OCI-LY7 (cell line): ENCODE results near the gene GFY. TPM values are rescaled to one million over a fixed set of nuclear protein-coding genes. Genes with fewer than 3 reads are reported as not detected.
A peak's percentile ranks its signal among the peaks of the same experiment; 100 is the strongest.

Source experiments
- BruUV-seq: library from RNA; stranded (reverse); fragments of 400-500 nt; replicated peaks from 2 replicates; lab custom pipeline; 2021; lab: Mats Ljungman, UMichigan
- CTCF ChIA-PET: fragments of 300-600 bp; sonication (Branson Sonifier 250); formaldehyde crosslinking; loops from one replicate; lab custom pipeline; 2022; ENCODE audit warnings: antibody characterized with exemption; ENCODE audit not compliant: unreplicated experiment; lab: Charles Lee
- POLR2A ChIA-PET: fragments of 300-600 bp; sonication (Branson Sonifier 250); formaldehyde crosslinking; loops from one replicate; lab custom pipeline; 2022; ENCODE audit warnings: antibody characterized with exemption; lab: Charles Lee
- DNase-seq: peaks from one replicate; pipeline ENCODE4 v3.0.0-alpha.2; 2015; ENCODE audit warnings: low spot score
- H2AFZ ChIP-seq: fragments of 200-600 bp; sonication (generic), shearing (Covaris generic); 2 replicates; pipeline ENCODE4 v1.6.1; 2014; ENCODE audit warnings: mild to moderate bottlenecking, antibody characterized with exemption, low read length, moderate library complexity
- H3K27ac ChIP-seq: fragments of 200-600 bp; sonication (generic); 2 replicates; pipeline ENCODE4 v1.5.1; 2014; ENCODE audit warnings: mixed run types, low read depth, mild to moderate bottlenecking, moderate library complexity, low read length, inconsistent platforms; ENCODE audit not compliant: poor library complexity, severe bottlenecking
- H3K36me3 ChIP-seq: fragments of 200-600 bp; sonication (generic); 2 replicates; pipeline ENCODE4 v1.6.1; 2014; ENCODE audit warnings: mild to moderate bottlenecking, antibody characterized with exemption, low read length, moderate library complexity, mixed read lengths; ENCODE audit not compliant: insufficient read depth
- H3K4me1 ChIP-seq: fragments of 200-600 bp; sonication (generic); 2 replicates; pipeline ENCODE4 v1.5.1; 2014; ENCODE audit warnings: mild to moderate bottlenecking, low read length; ENCODE audit not compliant: insufficient read depth, poor library complexity, severe bottlenecking
- H3K4me2 ChIP-seq: fragments of 200-600 bp; sonication (generic); 2 replicates; pipeline ENCODE4 v1.6.1; 2014; ENCODE audit warnings: mild to moderate bottlenecking, low read length
- H3K4me3 ChIP-seq: fragments of 200-600 bp; sonication (generic); 2 replicates; pipeline ENCODE4 v1.5.1; 2014; ENCODE audit warnings: mild to moderate bottlenecking, low read depth, low read length; ENCODE audit not compliant: poor library complexity, severe bottlenecking
- H3K79me2 ChIP-seq: fragments of 200-600 bp; sonication (generic); 2 replicates; pipeline ENCODE4 v1.6.1; 2016; ENCODE audit warnings: low read depth, mild to moderate bottlenecking, low read length, moderate library complexity, mixed read lengths; ENCODE audit not compliant: insufficient read depth
- H3K9me2 ChIP-seq: fragments of 200-600 bp; sonication (generic); 2 replicates; pipeline ENCODE4 v1.6.1; 2016; ENCODE audit warnings: mild to moderate bottlenecking, low read length, mixed read lengths; ENCODE audit not compliant: insufficient read depth
- H3K9me3 ChIP-seq: fragments of 200-600 bp; sonication (generic); 2 replicates; pipeline ENCODE4 v1.6.1; 2014; ENCODE audit warnings: mild to moderate bottlenecking, mixed run types, low read length, mixed read lengths
- H4K20me1 ChIP-seq: fragments of 200-600 bp; sonication (generic); 2 replicates; pipeline ENCODE4 v1.6.1; 2014; ENCODE audit warnings: mild to moderate bottlenecking, antibody characterized with exemption, low read length, moderate library complexity, mixed read lengths; ENCODE audit not compliant: insufficient read depth
- EZH2phosphoT487 ChIP-seq: fragments of 200-600 bp; sonication (generic); IDR thresholded peaks from 2 replicates; pipeline ENCODE4 v1.6.1; 2018; ENCODE audit warnings: low read depth, borderline replicate concordance, mild to moderate bottlenecking, mixed run types, antibody characterized with exemption, low read length, moderate library complexity, mixed read lengths
- intact Hi-C: fragments of 100-400 bp; cut with micrococcal nuclease; formaldehyde crosslinking; loops from one replicate; pipeline ENCODE4 v1.10.0; 2022; ENCODE audit not compliant: unreplicated experiment
- total RNA-seq, 2 experiments: library from RNA; depleted of rRNA in 1 of 2; stranded (reverse); fragments of >200 nt in 1 of 2; shearing (Covaris generic) in 1 of 2; gene quantifications; 2 replicates each; pipeline ENCODE4 v1.2.3, GENCODE V29; 2014 to 2022
- TF ChIP-seq, protein P1 (sequence below): fragments of 200-600 bp; sonication (generic); conservative IDR thresholded peaks from 2 replicates; pipeline ENCODE4 v1.5.1; 2014; ENCODE audit warnings: mild to moderate bottlenecking, antibody characterized with exemption, low read length, moderate library complexity, mixed read lengths

Gene GFY
- total RNA-seq, 2 experiments from 2014 or later = not detected

DNA sequence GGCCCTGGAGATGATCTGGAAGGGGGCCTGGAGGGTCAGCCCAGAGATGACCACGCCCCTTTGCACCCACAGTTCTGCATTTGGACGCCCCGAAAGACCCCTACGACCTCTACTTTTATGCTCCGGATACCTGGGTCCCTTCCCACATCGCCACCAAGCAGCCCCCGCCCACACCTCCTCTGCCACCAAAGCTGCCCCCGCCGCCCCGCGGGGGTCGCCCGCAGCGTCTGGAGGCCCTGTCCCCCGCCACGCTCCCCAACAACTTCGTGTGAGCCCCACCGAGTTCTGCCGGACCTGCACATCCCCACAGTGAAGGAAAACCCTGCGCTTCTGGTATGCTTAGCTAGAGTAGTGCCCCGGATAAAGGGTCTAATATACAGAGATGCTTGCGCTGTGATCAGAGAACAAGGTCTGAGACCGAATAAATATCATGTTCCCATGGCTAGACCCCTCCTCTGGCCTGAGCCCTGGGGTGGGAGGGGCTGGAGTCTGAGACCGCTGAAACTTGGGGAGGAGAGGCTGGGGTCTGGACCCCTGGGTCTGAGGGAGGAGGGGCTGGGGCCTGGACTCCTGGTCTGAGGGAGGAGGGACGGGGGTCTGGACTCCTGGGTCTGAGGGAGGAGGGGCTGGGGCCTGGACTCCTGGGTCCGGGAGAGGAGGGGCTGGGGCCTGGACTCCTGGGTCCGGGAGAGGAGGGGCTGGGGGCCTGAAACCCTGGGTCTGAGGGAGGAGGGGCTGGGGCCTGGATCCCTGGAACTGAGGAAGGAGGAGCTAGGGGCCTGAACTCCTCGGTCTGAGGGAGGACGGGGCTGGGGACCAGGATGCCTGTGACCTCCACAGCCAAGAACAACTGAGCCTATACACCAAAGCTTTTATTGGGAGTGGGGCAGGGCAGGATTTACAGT, 3.6 kb downstream of the GFY start:
- Histone ChIP-seq H3K9me3 (no peaks in the 10 kb centered on the region), H3K36me3 (no peaks in the 10 kb centered on the region), H3K27ac (no peak overlapping the region), H3K4me1 (peaks cover 58% of the 10 kb centered on the region), H3K79me2 (no peaks in the 10 kb centered on the region), H3K4me2 (no peak overlapping the region), H3K4me3 (no peak overlapping the region), H2AFZ (no peak overlapping the region), H4K20me1 (no peaks in the 10 kb centered on the region), H3K9me2 (no peaks in the 10 kb centered on the region)
- intact Hi-C loops = no loop called here
- ChIA-PET CTCF (interaction anchor here (0.6 kb wide), 1 partner anchor 11 kb away, joined by 3 read pairs; no protein-coding TSS in a partner anchor), POLR2A (interaction anchor here (0.8 to 1.9 kb wide), 2 partner anchors 17 to 36 kb away, joined by 5 to 10 read pairs; no protein-coding TSS in a partner anchor)
- TF ChIP-seq, protein P1, sequence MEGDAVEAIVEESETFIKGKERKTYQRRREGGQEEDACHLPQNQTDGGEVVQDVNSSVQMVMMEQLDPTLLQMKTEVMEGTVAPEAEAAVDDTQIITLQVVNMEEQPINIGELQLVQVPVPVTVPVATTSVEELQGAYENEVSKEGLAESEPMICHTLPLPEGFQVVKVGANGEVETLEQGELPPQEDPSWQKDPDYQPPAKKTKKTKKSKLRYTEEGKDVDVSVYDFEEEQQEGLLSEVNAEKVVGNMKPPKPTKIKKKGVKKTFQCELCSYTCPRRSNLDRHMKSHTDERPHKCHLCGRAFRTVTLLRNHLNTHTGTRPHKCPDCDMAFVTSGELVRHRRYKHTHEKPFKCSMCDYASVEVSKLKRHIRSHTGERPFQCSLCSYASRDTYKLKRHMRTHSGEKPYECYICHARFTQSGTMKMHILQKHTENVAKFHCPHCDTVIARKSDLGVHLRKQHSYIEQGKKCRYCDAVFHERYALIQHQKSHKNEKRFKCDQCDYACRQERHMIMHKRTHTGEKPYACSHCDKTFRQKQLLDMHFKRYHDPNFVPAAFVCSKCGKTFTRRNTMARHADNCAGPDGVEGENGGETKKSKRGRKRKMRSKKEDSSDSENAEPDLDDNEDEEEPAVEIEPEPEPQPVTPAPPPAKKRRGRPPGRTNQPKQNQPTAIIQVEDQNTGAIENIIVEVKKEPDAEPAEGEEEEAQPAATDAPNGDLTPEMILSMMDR = no peak
- no peak for TF ChIP-seq EZH2phosphoT487
- no TSS peak for BruUV-seq
- no peak for DNase-seq

DNA sequence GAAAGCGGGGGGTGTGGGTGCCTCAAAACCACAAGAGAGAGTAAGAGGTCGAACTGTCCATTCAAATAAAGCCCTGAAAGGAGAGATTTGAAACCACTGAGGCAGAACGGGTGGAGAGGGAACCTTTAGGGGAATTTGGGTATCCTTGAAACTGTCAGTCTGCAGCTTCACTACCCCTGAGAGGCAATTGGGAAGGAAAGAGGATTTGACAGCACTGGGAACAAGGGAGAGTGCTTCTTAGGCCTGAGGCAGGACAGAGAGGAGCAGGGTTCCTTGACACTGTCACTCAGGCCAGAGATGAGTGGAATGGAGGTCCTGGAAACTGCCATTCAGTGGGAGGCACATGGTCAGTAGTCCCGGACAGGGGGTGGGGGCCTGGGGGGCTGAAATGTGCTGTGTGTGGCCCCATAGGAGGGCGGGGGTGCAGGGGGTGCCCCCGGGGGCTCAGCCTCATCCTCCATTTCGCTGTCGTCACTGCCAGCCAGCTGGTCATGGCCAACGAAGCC, 5.0 kb downstream of the GFY start:
- intact Hi-C loops = loop anchor here (1.0 kb wide), 1 partner anchor 38 kb away; no protein-coding TSS in a partner anchor
- Histone ChIP-seq H4K20me1 (no peaks in the 10 kb centered on the region), H3K79me2 (no peaks in the 10 kb centered on the region), H3K36me3 (no peaks in the 10 kb centered on the region), H3K4me3 (no peak overlapping the region), H3K4me2 (peak overlapping the region; percentile 5; the same call in 1 of the 2 replicates), H3K9me3 (no peaks in the 10 kb centered on the region), H2AFZ (peak overlapping the region; percentile 22; the same call in 1 of the 2 replicates), H3K4me1 (peaks cover 47% of the 10 kb centered on the region), H3K27ac (no peak overlapping the region), H3K9me2 (no peaks in the 10 kb centered on the region)
- no peak for DNase-seq
- POLR2A ChIA-PET = interaction anchor here (0.6 to 1.9 kb wide), 2 partner anchors 19 to 107 kb away, joined by 3 to 5 read pairs; no protein-coding TSS in a partner anchor
- TF ChIP-seq, protein P1 = no peak
- TF ChIP-seq EZH2phosphoT487 = no peak
- BruUV-seq = no TSS peak
- CTCF ChIA-PET = no interaction called here
